Activated naive CD8-positive, alpha-beta T cell treated with anti-CD3 and anti-CD28 coated beads, Interleukin-2, amount 10 ng/mL, durations not matched to agents 7 days and 5 days (primary cell): ENCODE results near the gene ABHD16B. TPM values are rescaled to one million over a fixed set of nuclear protein-coding genes. Genes with fewer than 3 reads are reported as not detected.

Experiments used
- ATAC-seq: fragments of 150-1000 bp; cut with Tn5 transposase; one replicate; pipeline ENCODE4 v1.10.0; 2021; ENCODE audit warnings: low read depth, moderate library complexity
- POLR2A ChIA-PET: fragments of 350-600 bp; sonication (Branson Sonifier 250); formaldehyde crosslinking; loops from one replicate; lab custom pipeline; 2021; ENCODE audit warnings: antibody characterized with exemption; lab: Charles Lee
- DNase-seq: peaks from one replicate; pipeline ENCODE4 v3.0.0; 2021
- H3K27ac Mint-ChIP-seq: one replicate; pipeline ENCODE4 v1.8.0; 2022; ENCODE audit warnings: mild to moderate bottlenecking, mixed read lengths
- H3K27me3 Mint-ChIP-seq: one replicate; pipeline ENCODE4 v1.8.0; 2022; ENCODE audit warnings: mild to moderate bottlenecking, moderate library complexity, mixed read lengths
- H3K36me3 Mint-ChIP-seq: one replicate; pipeline ENCODE4 v1.8.0; 2021; ENCODE audit warnings: mild to moderate bottlenecking, mixed read lengths
- H3K4me1 Mint-ChIP-seq: one replicate; pipeline ENCODE4 v1.8.0; 2021; ENCODE audit warnings: mixed read lengths
- H3K4me3 Mint-ChIP-seq: one replicate; pipeline ENCODE4 v1.8.0; 2022; ENCODE audit warnings: mild to moderate bottlenecking, moderate library complexity, mixed read lengths
- H3K9me3 Mint-ChIP-seq: one replicate; pipeline ENCODE4 v1.8.0; 2021; ENCODE audit warnings: mixed read lengths
- total RNA-seq, 2 experiments: library from RNA; stranded (reverse); gene quantifications; one replicate each; pipeline ENCODE4 v1.2.3, GENCODE V29; 2021

Gene ABHD16B
- total RNA-seq, 2 experiments from 2014 or later, result not detected

- Mint-ChIP-seq H3K9me3 (peaks cover 1% of the 10 kb centered on the region), H3K36me3 (peaks cover 16% of the 10 kb centered on the region), H3K27ac (no peak overlapping the region), H3K27me3 (no peaks in the 10 kb centered on the region), H3K4me1 (peaks cover 24% of the 10 kb centered on the region), H3K4me3 (no peak overlapping the region)
- POLR2A ChIA-PET, result interaction anchor here (1.0 kb wide), 1 partner anchor 33 kb away, joined by 3 read pairs; no protein-coding TSS in a partner anchor
- ATAC-seq (no peak), DNase-seq (no peak)
Measured at GRCh38 chr20:63911176-63911575, 49.9 kb downstream of the ABHD16B start.

Other genes with a start within 250 kb of the ABHD16B start
- 10 to 100 TPM; 20.5 to 21.6 TPM for gene GMEB2, start 234.4 kb upstream of the ABHD16B start, total RNA-seq
- 10 to 100 TPM; 42.1 to 45.6 TPM for gene STMN3, start 208.1 kb upstream of the ABHD16B start, total RNA-seq
- 10 to 100 TPM; 41.3 to 41.5 TPM for gene RTEL1, start 203.2 kb upstream of the ABHD16B start, total RNA-seq
- not detected for gene TNFRSF6B, start 164.8 kb upstream of the ABHD16B start, total RNA-seq
- gene ARFRP1, start 153.5 kb upstream of the ABHD16B start, total RNA-seq, result 10 to 100 TPM; 68.8 to 73.1 TPM
- 10 to 100 TPM; 43.0 to 44.5 TPM for gene ZGPAT, start 153.5 kb upstream of the ABHD16B start, total RNA-seq
- 100 to 1,000 TPM; 144 to 159 TPM for gene LIME1, start 124.8 kb upstream of the ABHD16B start, total RNA-seq
- gene SLC2A4RG, start 121.7 kb upstream of the ABHD16B start, total RNA-seq, result 100 to 1,000 TPM; 128 to 134 TPM
- under 1 TPM; 0.11 to 0.25 TPM for gene ZBTB46, start 30.2 kb upstream of the ABHD16B start, total RNA-seq
- gene TPD52L2, start 3.8 kb downstream of the ABHD16B start, total RNA-seq, result 10 to 100 TPM; 37.9 to 39.5 TPM
- gene DNAJC5, start 33.6 kb downstream of the ABHD16B start, total RNA-seq, result 10 to 100 TPM; 48.3 to 49.2 TPM
- gene UCKL1, start 94.9 kb downstream of the ABHD16B start, total RNA-seq, result 10 to 100 TPM; 45.0 to 48.4 TPM
- gene ZNF512B, start 108.4 kb downstream of the ABHD16B start, total RNA-seq, result 10 to 100 TPM; 15.4 TPM
- 10 to 100 TPM; 16.2 to 18.8 TPM for gene SAMD10, start 118.1 kb downstream of the ABHD16B start, total RNA-seq
- 10 to 100 TPM; 76.7 to 78.4 TPM for gene PRPF6, start 119.6 kb downstream of the ABHD16B start, total RNA-seq
- gene C20orf204, start 174.7 kb downstream of the ABHD16B start, total RNA-seq, result 1 to 10 TPM; 9.7 to 9.8 TPM
- under 1 TPM; 0.30 to 0.51 TPM for gene SOX18, start 188.1 kb downstream of the ABHD16B start, total RNA-seq
- 10 to 100 TPM; 65.3 to 74.9 TPM for gene TCEA2, start 201.7 kb downstream of the ABHD16B start, total RNA-seq
- gene RGS19, start 218.0 kb downstream of the ABHD16B start, total RNA-seq, result 100 to 1,000 TPM in 1 of 2 experiments, 10 to 100 TPM in 1; 95.1 to 106 TPM
- 1 to 10 TPM; 1.8 to 2.6 TPM for gene OPRL1, start 218.6 kb downstream of the ABHD16B start, total RNA-seq
- 1 to 10 TPM in 1 of 2 experiments, under 1 TPM in 1; 0.57 to 1.1 TPM for gene LKAAEAR1, start 222.9 kb downstream of the ABHD16B start, total RNA-seq
- gene NPBWR2, start 246.1 kb downstream of the ABHD16B start, total RNA-seq, result not detected